Measurements from ENCODE around the gene SPHK1.

Gene SPHK1

DNA sequence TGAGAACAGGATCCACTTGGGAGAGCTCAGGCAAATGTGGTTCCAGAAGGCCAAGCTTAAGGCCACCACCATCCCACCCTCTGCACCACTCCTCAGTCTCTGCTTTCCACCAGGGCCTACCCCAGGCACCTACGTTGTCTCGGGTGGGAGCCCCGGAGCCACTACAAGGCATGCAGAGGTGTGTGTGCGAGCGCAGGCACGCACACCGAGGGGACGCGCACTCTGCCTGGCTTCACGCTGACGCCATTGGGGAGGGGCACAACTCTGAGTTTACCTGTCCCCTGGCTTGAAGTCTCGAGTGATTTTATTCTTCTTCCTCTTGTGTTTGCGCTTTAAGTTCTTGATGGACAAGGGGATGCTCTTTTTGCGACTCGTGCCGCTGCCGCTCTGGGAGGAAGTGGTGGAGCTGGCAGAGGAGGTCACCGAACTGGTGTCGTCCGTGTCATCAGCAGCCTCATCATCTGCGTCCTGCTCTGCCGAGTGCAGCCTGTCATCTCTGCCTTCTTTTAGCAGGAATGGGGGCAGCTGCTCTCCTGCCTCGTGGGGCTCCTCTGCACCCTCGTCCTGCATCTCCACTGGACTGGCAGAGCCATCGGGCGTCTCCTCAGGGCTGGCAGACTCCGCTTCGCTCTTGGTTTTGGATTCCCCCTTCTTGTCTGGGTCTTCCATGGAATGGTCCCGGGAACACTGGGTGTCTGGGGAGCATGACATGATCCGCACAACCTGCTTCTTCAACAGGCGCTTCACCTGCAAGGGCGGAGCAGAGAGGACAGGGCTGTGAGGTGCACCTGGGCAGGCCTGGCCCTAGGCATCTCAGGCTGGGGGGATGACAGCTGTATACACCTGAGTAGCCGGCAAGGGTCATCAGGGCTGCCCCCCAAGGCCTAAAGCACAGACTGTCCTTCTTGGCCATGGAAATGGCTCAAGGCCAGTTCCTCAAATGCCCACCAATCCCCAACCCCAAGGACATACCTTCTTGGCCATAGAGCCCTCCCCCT is 15.1 kb downstream of the SPHK1 start:
- DNase-seq (ENCODE audit: low read depth): no peak
- no peak overlapping the region for H3K4me3 ChIP-seq (ENCODE audit: low read depth, low read length)
- TF ChIP-seq, protein P1, sequence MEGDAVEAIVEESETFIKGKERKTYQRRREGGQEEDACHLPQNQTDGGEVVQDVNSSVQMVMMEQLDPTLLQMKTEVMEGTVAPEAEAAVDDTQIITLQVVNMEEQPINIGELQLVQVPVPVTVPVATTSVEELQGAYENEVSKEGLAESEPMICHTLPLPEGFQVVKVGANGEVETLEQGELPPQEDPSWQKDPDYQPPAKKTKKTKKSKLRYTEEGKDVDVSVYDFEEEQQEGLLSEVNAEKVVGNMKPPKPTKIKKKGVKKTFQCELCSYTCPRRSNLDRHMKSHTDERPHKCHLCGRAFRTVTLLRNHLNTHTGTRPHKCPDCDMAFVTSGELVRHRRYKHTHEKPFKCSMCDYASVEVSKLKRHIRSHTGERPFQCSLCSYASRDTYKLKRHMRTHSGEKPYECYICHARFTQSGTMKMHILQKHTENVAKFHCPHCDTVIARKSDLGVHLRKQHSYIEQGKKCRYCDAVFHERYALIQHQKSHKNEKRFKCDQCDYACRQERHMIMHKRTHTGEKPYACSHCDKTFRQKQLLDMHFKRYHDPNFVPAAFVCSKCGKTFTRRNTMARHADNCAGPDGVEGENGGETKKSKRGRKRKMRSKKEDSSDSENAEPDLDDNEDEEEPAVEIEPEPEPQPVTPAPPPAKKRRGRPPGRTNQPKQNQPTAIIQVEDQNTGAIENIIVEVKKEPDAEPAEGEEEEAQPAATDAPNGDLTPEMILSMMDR (IDR thresholded peaks at IDR 0.05; ENCODE audit: low read depth, low read length, missing control alignments): no peak

DNA sequence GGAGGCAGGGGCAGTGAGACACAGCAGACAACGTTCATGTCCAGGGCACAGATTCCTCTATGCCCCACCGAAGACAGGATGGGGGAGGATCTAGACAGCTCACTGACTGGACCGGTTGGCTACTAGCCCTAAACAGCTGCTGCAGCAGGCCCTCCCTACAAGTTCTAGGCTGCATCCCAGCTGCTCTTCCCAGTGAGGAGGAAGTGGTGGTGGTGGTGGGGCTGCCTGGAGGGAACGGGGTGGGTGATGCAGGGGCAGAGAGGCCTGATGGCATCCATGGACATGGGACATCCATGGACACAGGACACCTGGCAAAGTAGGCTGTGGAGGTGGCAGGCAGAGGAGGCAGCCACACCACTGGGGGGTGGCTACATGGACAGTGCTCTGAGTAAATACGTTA is 18.3 kb downstream of the SPHK1 start:
- H3K4me3 ChIP-seq (ENCODE audit: low read depth, low read length): no peak overlapping the region
- no peak for DNase-seq (ENCODE audit: low read depth)
- TF ChIP-seq, protein P1 (IDR thresholded peaks at IDR 0.05; ENCODE audit: low read depth, low read length, missing control alignments): no peak

DNA sequence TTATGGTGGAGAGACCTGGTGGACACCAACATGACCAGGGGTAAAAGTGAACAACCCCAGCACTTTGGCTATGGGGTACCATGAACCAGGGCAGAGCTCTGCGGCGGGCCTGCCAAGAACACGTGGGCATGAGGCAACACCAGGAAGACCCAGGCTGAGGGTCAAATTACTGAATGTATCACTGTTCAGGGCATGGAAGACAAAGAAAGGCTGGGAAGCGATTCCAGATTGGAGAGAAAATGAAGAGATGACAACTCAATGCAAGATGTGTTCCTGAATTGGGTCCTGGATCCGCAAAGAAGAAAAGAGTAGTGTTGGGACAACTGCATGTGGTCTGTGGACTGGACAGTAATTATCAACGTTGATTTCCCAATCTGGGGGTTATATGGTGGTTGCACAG is 19.8 kb downstream of the SPHK1 start:
- H3K4me3 ChIP-seq (ENCODE audit: low read depth, low read length): no peak overlapping the region
- DNase-seq (ENCODE audit: low read depth): no peak
- TF ChIP-seq, protein P1 (IDR thresholded peaks at IDR 0.05; ENCODE audit: low read depth, low read length, missing control alignments): no peak

DNA sequence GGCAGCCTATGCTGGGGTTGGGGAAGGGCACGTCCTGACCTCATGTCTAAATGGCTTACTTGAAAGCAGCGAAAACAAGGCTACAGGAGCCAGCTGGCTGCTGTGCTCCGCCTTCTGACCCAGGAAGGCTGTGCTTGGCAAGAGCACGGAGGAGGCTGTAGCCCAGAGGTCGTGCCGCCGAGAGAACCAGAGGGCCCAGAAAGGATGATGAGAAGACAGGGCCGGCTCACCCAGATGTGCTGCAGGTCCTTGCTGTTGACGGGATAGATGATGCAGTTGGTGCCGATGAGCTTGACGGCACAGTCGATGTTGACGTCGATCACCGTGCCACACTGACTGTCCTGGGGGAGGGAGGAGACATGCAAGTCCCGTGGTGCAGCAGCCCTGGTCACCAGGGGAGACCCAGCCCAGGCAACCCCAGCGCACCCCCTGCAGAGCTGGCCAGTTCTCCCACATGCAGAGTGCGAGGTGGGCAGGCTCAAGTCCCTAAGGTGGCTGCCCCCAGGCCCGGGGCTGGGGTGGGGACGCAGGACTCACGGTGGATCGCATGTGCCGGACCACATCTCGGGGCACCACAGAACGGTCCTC is 20.7 kb downstream of the SPHK1 start:
- TF ChIP-seq, protein P1 (IDR thresholded peaks at IDR 0.05; ENCODE audit: low read depth, low read length, missing control alignments): no peak

DNA sequence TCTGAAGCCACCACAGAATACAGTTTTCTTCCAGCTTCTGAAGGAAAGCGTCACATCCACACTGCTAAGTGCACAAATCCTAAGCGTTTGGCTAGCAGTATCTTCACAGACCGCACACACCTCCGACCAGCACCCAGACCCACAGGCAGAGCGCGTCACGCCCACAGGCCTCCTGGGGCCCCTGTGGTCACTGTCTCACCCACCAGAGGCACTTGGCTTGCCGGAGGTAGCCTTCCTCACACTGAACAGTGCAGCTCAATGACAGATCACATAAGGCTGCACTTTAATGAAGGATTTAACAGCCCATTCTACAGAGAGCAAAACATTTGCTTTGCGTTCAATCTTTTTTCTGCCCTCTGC is 21.2 kb downstream of the SPHK1 start:
- TF ChIP-seq, protein P1 (IDR thresholded peaks at IDR 0.05; ENCODE audit: low read depth, low read length, missing control alignments): no peak
- no peak overlapping the region for H3K4me3 ChIP-seq (ENCODE audit: low read depth, low read length)
- DNase-seq (ENCODE audit: low read depth): no peak

More for the DNA sequence above, 20.7 kb downstream of the SPHK1 start:
- no peak for DNase-seq (ENCODE audit: low read depth)
- H3K4me3 ChIP-seq (ENCODE audit: low read depth, low read length): no peak overlapping the region

DNA sequence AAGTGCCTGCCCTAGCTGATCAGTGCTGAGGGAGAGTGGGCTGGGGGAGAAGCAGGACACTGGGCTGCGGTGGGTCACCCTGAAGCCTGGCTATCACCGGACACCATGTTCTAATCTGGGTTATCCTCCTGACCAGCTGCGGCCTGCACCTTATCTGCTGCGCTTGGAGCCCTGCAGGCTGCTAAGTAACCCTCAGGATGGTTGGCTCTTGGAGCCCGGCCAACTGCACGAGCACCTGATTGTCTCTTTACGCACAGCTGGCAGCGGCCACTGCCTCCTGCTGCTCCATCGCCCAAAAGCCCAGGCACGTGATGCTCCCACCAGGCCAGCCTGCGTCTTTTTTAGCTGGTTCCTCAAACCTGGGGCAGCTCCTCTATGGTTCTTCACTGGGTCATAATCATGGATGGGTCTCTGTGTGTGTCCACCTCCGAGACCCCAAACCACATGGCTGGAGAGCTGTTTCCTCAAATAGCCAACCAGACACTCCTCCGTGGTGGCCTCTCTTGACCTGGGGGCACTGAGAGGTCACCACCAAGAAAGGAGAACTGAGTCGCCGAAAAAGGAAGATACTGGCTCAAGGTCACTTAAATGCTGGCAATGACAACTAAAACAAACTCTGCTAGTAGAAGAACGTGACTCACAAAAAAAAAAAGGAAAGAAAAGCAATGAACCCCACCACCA is 21.7 kb downstream of the SPHK1 start:
- TF ChIP-seq, protein P1 (IDR thresholded peaks at IDR 0.05; ENCODE audit: low read depth, low read length, missing control alignments): no peak
- DNase-seq (ENCODE audit: low read depth): no peak
- no peak overlapping the region for H3K4me3 ChIP-seq (ENCODE audit: low read depth, low read length)
